IPS-18a (cell line): Measurements from ENCODE around the gene NEUROG3.
"Not testable (repeated sequence)": the region's sequence is repeated elsewhere in the genome, so short reads cannot be mapped to it uniquely, and the experiment has no call there.

ENCODE experiments used
- H3K27ac ChIP-seq: one replicate; pipeline ENCODE4 v1.5.1; 2013; ENCODE audit warnings: low read length
- H3K27me3 ChIP-seq: one replicate; pipeline ENCODE4 v1.6.1; 2013; ENCODE audit warnings: mild to moderate bottlenecking, low read length; ENCODE audit not compliant: control insufficient read depth, insufficient read depth
- H3K36me3 ChIP-seq: one replicate; pipeline ENCODE4 v1.6.1; 2013; ENCODE audit warnings: low read depth, low read length; ENCODE audit not compliant: control insufficient read depth
- H3K4me1 ChIP-seq: one replicate; pipeline ENCODE4 v1.6.1; 2013; ENCODE audit warnings: low read depth, low read length; ENCODE audit not compliant: control insufficient read depth
- H3K4me3 ChIP-seq: one replicate; pipeline ENCODE4 v1.5.1; 2013; ENCODE audit warnings: low read length
- H3K9ac ChIP-seq: one replicate; pipeline ENCODE4 v1.6.1; 2013; ENCODE audit warnings: mild to moderate bottlenecking, low read length, moderate library complexity
- H3K9me3 ChIP-seq: one replicate; pipeline ENCODE4 v1.6.1; 2013; ENCODE audit warnings: low read depth, low read length; ENCODE audit not compliant: control insufficient read depth

Gene NEUROG3

GRCh38 chr10:69541463-69541862, 31.8 kb downstream of the NEUROG3 start:
- H3K4me1 ChIP-seq: peaks cover 19% of the 10 kb centered on the region
- no peak overlapping the region for H3K27ac ChIP-seq
- H3K36me3 ChIP-seq: no peaks in the 10 kb centered on the region
- no peaks in the 10 kb centered on the region for H3K27me3 ChIP-seq
- peaks cover 12% of the 10 kb centered on the region for H3K9me3 ChIP-seq
- H3K9ac ChIP-seq: no peak overlapping the region
- H3K4me3 ChIP-seq: no peak overlapping the region

- no peak overlapping the region for H3K9ac ChIP-seq
- peaks cover 12% of the 10 kb centered on the region for H3K9me3 ChIP-seq
- no peaks in the 10 kb centered on the region for H3K27me3 ChIP-seq
These were observed 34.8 kb downstream of the NEUROG3 start for GRCh38 chr10:69538461-69538860.

GRCh38 chr10:69537449-69537848, 35.8 kb downstream of the NEUROG3 start:
- Histone ChIP-seq H3K9ac (no peak overlapping the region), H3K4me1 (no peaks in the 10 kb centered on the region)

More at GRCh38 chr10:69538461-69538860, 34.8 kb downstream of the NEUROG3 start:
- Histone ChIP-seq H3K4me3 (no peak overlapping the region), H3K36me3 (no peaks in the 10 kb centered on the region), H3K4me1 (peaks cover 3% of the 10 kb centered on the region), H3K27ac (no peak overlapping the region)

GRCh38 chr10:69536521-69536920, 36.7 kb downstream of the NEUROG3 start:
- H3K9ac ChIP-seq, H3K4me1 ChIP-seq, H3K9me3 ChIP-seq, H3K4me3 ChIP-seq, H3K27ac ChIP-seq, H3K36me3 ChIP-seq, H3K27me3 ChIP-seq: not testable (repeated sequence)

More at GRCh38 chr10:69537449-69537848, 35.8 kb downstream of the NEUROG3 start:
- H3K36me3 ChIP-seq: no peaks in the 10 kb centered on the region
- H3K9me3 ChIP-seq: peaks cover 12% of the 10 kb centered on the region
- H3K27ac ChIP-seq: no peak overlapping the region
- no peak overlapping the region for H3K4me3 ChIP-seq
- no peaks in the 10 kb centered on the region for H3K27me3 ChIP-seq

- Histone ChIP-seq H3K27ac (no peak overlapping the region), H3K9ac (no peak overlapping the region), H3K4me1 (no peaks in the 10 kb centered on the region), H3K4me3 (no peak overlapping the region), H3K27me3 (no peaks in the 10 kb centered on the region), H3K9me3 (no peaks in the 10 kb centered on the region), H3K36me3 (no peaks in the 10 kb centered on the region)
These were observed 39.6 kb downstream of the NEUROG3 start for GRCh38 chr10:69533658-69534057.

- no peaks in the 10 kb centered on the region for H3K27me3 ChIP-seq
- H3K9me3 ChIP-seq: no peaks in the 10 kb centered on the region
These were observed 45.3 kb downstream of the NEUROG3 start for GRCh38 chr10:69527961-69528360.

More at GRCh38 chr10:69527961-69528360, 45.3 kb downstream of the NEUROG3 start:
- H3K9ac ChIP-seq: no peak overlapping the region
- H3K27ac ChIP-seq: no peak overlapping the region
- H3K4me3 ChIP-seq: no peak overlapping the region
- no peaks in the 10 kb centered on the region for H3K4me1 ChIP-seq
- no peaks in the 10 kb centered on the region for H3K36me3 ChIP-seq
